AG09319 (cell line): Measurements from ENCODE around the gene OTOP2.
"Not testable (repeated sequence)": the region's sequence is repeated elsewhere in the genome, so short reads cannot be mapped to it uniquely, and the experiment has no call there.

Experiments
- DNase-seq: peaks from one replicate; pipeline ENCODE4 v3.0.0-alpha.2; 2010; ENCODE audit warnings: low read depth; ENCODE audit errors: extremely low read depth
- TF ChIP-seq, protein P1 (sequence below): IDR thresholded peaks from 2 replicates; pipeline ENCODE4 v1.5.1; 2011; ENCODE audit warnings: low read depth, mild to moderate bottlenecking, inconsistent platforms, low read length, moderate library complexity

The OTOP2 gene

DNA sequence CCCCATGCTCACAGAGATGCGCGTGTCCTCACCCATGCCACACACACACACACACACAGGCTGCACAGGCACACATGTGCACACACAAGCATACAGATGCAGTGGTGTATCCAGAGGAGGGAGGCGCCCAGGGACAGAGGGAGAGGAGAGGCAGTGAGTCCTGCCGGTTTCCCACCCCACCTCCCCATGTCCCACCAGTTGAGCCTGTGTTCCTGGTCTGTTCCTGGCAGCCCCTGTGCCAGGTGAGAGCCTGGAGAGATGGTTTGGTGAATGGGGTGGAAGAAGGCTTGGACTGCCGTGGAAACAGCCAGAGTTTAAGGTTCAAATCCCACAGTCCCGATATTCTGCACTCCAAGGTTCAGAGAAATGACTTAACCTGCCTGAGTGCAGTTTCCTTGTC is 20.4 kb upstream of the OTOP2 start:
- DNase-seq = no peak

DNA sequence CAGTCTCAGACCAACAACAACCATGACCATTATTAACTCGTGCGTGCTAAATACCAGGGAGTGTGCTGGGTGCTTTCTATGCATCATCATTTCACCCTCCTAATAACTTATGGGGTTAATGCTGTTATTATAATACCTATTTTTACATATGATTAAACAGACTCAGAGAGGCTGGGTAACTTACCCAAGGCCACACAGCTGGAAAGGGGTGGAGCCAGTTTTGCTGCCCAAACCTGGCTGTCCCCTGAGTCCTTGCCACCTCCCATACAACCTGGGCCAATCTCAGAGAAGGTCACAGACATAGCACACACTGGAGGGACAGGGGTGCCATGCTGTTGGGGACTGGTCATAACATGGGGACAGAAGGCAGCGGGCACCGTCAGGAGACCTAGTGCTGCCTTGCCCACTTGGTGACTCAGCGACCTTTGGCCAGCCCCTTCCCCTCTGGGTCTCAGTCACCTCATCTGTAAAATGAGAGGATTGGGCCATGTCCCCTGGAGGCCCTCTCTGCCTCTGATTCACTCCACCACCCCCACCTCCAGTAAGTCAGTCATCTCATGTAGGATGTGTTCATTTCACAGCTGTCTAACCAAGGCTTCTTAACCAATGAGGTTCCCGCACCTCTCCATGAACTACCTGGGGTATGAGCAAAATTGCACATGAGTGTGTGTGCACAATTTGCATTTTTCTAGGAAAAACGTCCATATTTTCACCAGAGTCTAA is 19.2 kb upstream of the OTOP2 start:
- TF ChIP-seq, protein P1, sequence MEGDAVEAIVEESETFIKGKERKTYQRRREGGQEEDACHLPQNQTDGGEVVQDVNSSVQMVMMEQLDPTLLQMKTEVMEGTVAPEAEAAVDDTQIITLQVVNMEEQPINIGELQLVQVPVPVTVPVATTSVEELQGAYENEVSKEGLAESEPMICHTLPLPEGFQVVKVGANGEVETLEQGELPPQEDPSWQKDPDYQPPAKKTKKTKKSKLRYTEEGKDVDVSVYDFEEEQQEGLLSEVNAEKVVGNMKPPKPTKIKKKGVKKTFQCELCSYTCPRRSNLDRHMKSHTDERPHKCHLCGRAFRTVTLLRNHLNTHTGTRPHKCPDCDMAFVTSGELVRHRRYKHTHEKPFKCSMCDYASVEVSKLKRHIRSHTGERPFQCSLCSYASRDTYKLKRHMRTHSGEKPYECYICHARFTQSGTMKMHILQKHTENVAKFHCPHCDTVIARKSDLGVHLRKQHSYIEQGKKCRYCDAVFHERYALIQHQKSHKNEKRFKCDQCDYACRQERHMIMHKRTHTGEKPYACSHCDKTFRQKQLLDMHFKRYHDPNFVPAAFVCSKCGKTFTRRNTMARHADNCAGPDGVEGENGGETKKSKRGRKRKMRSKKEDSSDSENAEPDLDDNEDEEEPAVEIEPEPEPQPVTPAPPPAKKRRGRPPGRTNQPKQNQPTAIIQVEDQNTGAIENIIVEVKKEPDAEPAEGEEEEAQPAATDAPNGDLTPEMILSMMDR = no peak
- no peak for DNase-seq

More for the DNA sequence above, 20.4 kb upstream of the OTOP2 start:
- TF ChIP-seq, protein P1 = no peak

GRCh38 chr17:74906214-74906793 is 17.8 kb upstream of the OTOP2 start:
- DNase-seq = not testable (repeated sequence)

DNA sequence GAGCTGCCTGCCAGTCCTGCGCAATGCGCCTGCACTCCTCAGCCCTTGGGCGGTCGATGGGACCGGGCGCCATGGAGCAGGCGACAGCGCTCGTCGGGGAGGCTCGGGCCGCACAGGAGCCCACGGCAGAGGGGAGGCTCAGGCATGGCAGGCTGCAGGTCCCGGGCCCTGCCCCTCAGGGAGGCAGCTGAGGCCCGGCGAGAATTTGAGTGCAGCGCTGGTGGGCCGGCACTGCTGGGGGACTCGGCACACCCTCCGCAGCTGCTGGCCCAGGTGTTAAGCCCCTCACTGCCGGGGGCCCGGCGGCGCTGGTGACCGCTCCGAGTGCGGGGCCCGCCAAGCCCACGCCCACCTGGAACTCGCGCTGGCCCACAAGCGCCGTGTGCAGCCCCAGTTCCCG is 17.1 kb upstream of the OTOP2 start:
- TF ChIP-seq, protein P1 = no peak
- DNase-seq = no peak

DNA sequence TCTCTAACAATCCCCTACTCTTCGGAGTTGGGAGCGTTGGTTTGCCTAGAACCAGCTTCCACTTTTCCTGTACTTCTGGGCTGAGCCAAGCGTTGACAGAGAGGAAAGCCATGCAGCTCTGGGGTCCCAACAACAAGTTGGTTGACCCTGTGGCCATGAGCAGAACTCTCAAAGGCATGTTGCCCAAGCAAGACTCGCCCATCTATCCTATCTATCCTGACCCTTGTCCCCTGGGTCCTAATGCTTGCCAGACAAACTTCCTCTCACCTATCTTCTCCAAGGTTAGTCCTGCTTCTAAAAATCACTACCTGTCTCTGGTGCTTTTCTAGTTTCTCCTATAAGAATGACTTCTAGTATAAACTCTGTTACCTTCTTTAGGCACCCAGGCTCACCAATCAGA is 15.0 kb upstream of the OTOP2 start:
- not testable (repeated sequence) for DNase-seq

GRCh38 chr17:74911423-74911822 is 12.7 kb upstream of the OTOP2 start:
- DNase-seq = not testable (repeated sequence)

- TF ChIP-seq, protein P1 = no peak
- no peak for DNase-seq
Observed at GRCh38 chr17:74916136-74916850, 7.8 kb upstream of the OTOP2 start.

DNA sequence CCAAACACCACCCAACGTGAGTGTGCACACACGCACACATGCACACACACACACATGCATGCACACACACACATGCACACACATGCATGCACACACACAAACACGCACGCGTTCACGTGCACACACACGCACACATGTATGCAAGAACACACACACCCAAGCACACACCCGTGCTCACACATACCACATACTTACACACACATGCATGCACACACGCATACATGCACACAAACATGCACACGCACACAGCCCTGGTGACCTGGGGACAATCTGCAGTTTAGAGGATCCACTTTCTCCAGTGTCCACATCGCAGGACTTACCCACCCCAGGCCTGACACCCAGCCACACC is 7.2 kb upstream of the OTOP2 start:
- TF ChIP-seq, protein P1 = no peak
- no peak for DNase-seq

DNA sequence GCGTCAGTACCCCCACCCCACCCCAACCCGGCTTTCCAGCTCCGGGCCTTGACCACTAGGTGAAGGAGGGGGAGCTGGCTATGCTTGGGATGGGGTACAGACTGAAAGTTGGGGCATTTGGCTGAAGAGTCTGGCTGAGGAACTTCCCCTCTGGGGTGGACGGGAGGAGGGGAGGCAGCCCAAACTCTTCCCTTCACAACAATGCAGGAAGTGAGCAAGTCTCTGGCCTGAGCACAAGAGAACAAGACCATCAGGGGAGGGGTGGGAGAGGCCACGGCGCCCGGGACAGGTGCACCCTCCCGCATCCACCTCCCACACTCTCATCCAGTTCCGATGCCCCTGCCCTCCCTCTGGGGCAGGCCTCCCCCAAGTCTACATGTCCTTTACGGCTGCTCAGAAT is 6.6 kb upstream of the OTOP2 start:
- no peak for DNase-seq
- TF ChIP-seq, protein P1 = no peak
